Liver (tissue), 9 donors: ENCODE data around the gene APEX2. TPM values are rescaled to one million over a fixed set of nuclear protein-coding genes. Genes with fewer than 3 reads are reported as not detected.

Experiments used
- DNase-seq: peaks from one replicate; pipeline ENCODE4 v3.0.0-alpha.2; 2017; ENCODE audit warnings: low spot score
- H3K27ac ChIP-seq, 2 donors: one replicate each; pipeline ENCODE4 v1.7.0; 2013; ENCODE audit warnings: inconsistent platforms in 2 of 2, low read length in 2 of 2, control low read depth in 1 of 2, low read depth in 1 of 2, mild to moderate bottlenecking in 1 of 2
- H3K27me3 ChIP-seq, 4 donors: one replicate each; pipeline versions ENCODE4 v1.6.1 to v1.7.0; 2013; ENCODE audit warnings: low read length in 3 of 4, inconsistent platforms in 1 of 4, mild to moderate bottlenecking in 1 of 4, moderate library complexity in 1 of 4; ENCODE audit not compliant: control insufficient read depth in 4 of 4, insufficient read depth in 4 of 4
- H3K36me3 ChIP-seq, 4 donors: one replicate each; pipeline versions ENCODE4 v1.6.1 to v1.7.0; 2013; ENCODE audit warnings: low read length in 3 of 4, mild to moderate bottlenecking in 3 of 4, low read depth in 1 of 4, moderate library complexity in 1 of 4; ENCODE audit not compliant: control insufficient read depth in 4 of 4, insufficient read depth in 3 of 4
- H3K4me1 ChIP-seq, 4 donors: one replicate each; pipeline versions ENCODE4 v1.6.1 to v1.7.0; 2013; ENCODE audit warnings: low read length in 3 of 4, mild to moderate bottlenecking in 3 of 4, moderate library complexity in 1 of 4; ENCODE audit not compliant: control insufficient read depth in 4 of 4, insufficient read depth in 4 of 4
- H3K4me3 ChIP-seq, 3 donors: one replicate each; pipeline versions ENCODE4 v1.6.1 to v1.7.0; 2013; ENCODE audit warnings: low read length in 3 of 3, control low read depth in 1 of 3, low read depth in 1 of 3, mild to moderate bottlenecking in 1 of 3
- H3K9ac ChIP-seq, 2 donors: one replicate each; pipeline ENCODE4 v1.7.0; 2013; ENCODE audit warnings: low read length in 2 of 2, mild to moderate bottlenecking in 2 of 2, moderate library complexity in 2 of 2, control low read depth in 1 of 2, low read depth in 1 of 2
- H3K9me3 ChIP-seq, 4 donors: one replicate each; pipeline versions ENCODE4 v1.6.1 to v1.7.0; 2013; ENCODE audit warnings: low read length in 3 of 4; ENCODE audit not compliant: control insufficient read depth in 4 of 4
- ATF3 ChIP-seq: IDR thresholded peaks from 2 replicates; pipeline ENCODE4 v1.6.1; 2016; ENCODE audit warnings: antibody characterized with exemption
- CTCF ChIP-seq: fragments of 150-350 bp; IDR thresholded peaks from 2 replicates; pipeline ENCODE4 v1.5.1; 2017; ENCODE audit warnings: improper control_type of control experiment, low read depth, low read length; ENCODE audit not compliant: missing input control
- EGR1 ChIP-seq, 2 donors: IDR thresholded peaks; 2 replicates each; pipeline ENCODE4 v1.6.1; 2016 to 2018; ENCODE audit warnings: antibody characterized with exemption in 2 of 2, low read depth in 2 of 2
- FOXA1 ChIP-seq: IDR thresholded peaks from 2 replicates; pipeline ENCODE4 v1.6.1; 2016; ENCODE audit warnings: antibody characterized with exemption
- FOXA2 ChIP-seq: IDR thresholded peaks from 2 replicates; pipeline ENCODE4 v1.6.1; 2016; ENCODE audit warnings: antibody characterized with exemption
- GABPA ChIP-seq, 2 donors: IDR thresholded peaks in 1 of 2; conservative IDR thresholded peaks in 1 of 2; 2 replicates each; pipeline ENCODE4 v1.6.1; 2016; ENCODE audit warnings: antibody characterized with exemption in 2 of 2, mild to moderate bottlenecking in 1 of 2, moderate library complexity in 1 of 2
- HNF4A ChIP-seq, 2 donors: conservative IDR thresholded peaks; 2 replicates each; pipeline ENCODE4 v1.6.1; 2016; ENCODE audit warnings: antibody characterized with exemption in 2 of 2, mild to moderate bottlenecking in 2 of 2
- HNF4G ChIP-seq: IDR thresholded peaks from 2 replicates; pipeline ENCODE4 v1.6.1; 2016; ENCODE audit warnings: antibody characterized with exemption
- MAX ChIP-seq: IDR thresholded peaks from 2 replicates; pipeline ENCODE4 v1.6.1; 2016; ENCODE audit warnings: antibody characterized with exemption
- NR2F2 ChIP-seq: IDR thresholded peaks from 2 replicates; pipeline ENCODE4 v1.6.1; 2016; ENCODE audit warnings: antibody characterized with exemption
- REST ChIP-seq: IDR thresholded peaks from 2 replicates; pipeline ENCODE4 v1.6.1; 2016; ENCODE audit warnings: antibody characterized with exemption, mild to moderate bottlenecking
- RXRA ChIP-seq, 2 donors: IDR thresholded peaks; 2 replicates each; pipeline ENCODE4 v1.6.1; 2017 to 2018; ENCODE audit warnings: antibody characterized with exemption in 2 of 2, mild to moderate bottlenecking in 1 of 2
- SP1 ChIP-seq: IDR thresholded peaks from 2 replicates; pipeline ENCODE4 v1.6.1; 2018; ENCODE audit warnings: antibody characterized with exemption, mild to moderate bottlenecking
- TAF1 ChIP-seq: conservative IDR thresholded peaks from 2 replicates; pipeline ENCODE4 v1.6.1; 2016; ENCODE audit warnings: antibody characterized with exemption, mild to moderate bottlenecking
- YY1 ChIP-seq: IDR thresholded peaks from 2 replicates; pipeline ENCODE4 v1.6.1; 2016; ENCODE audit warnings: antibody characterized with exemption, mild to moderate bottlenecking
- ZBTB33 ChIP-seq: IDR thresholded peaks from 2 replicates; pipeline ENCODE4 v1.6.1; 2016; ENCODE audit warnings: antibody characterized with exemption
- WGBS: extraction: QIAGEN DNeasy Blood & Tissue Kit; methylation state at CpG from one replicate; pipeline ENCODE4 v1.1.7; 2013; 5-methylcytosine and 5-hydroxymethylcytosine counted together
- polyA plus RNA-seq, 2 donors: library from polyadenylated mRNA; stranded (reverse) in 1 of 2; unstranded in 1 of 2; fragments of 200-250 nt in 1 of 2; fragments of >200 nt in 1 of 2; fragmentation: Nextera tagmentation in 1 of 2; extraction: Ambion mirVana in 1 of 2; gene quantifications; one replicate each; pipeline versions ENCODE4 v1.2.1 to v1.2.3, GENCODE V29; 2013 to 2015
- total RNA-seq, 2 donors: library from RNA; depleted of rRNA; stranded (reverse); fragments of >200 nt; gene quantifications; one replicate each; pipeline ENCODE4 v1.2.3, GENCODE V29; 2014
- donor health status: healthy.
- donor health status: healthy.
- donor health status: healthy.
- donor health status: healthy.
- donor health status: healthy.

APEX2 gene
- total and polyA plus RNA-seq, 4 donors = 5.0 to 8.6 (median 6.7) TPM

GRCh38 chrX:55006827-55007621, 6.9 kb downstream of the APEX2 start:
- Histone ChIP-seq H3K9ac (no peak overlapping the region), H3K9me3 (no peaks in the 10 kb centered on the region), H3K27me3 (no peaks in the 10 kb centered on the region), H3K27ac (peak overlapping the region; percentile 80 to 93), H3K4me1 (peaks cover 20 to 27% (median 25%) of the 10 kb centered on the region in 4 donors), H3K4me3 (no peak overlapping the region), H3K36me3 (peaks cover 3 to 13% (median 3%) of the 10 kb centered on the region in 4 donors)
- WGBS = 87% methylated on average over 18 of the region's 18 CpGs
- no peak for DNase-seq
- no peak for TF ChIP-seq ATF3
- no peak for TF ChIP-seq RXRA (IDR thresholded peaks at IDR 0.05)
- TF ChIP-seq GABPA (IDR thresholded peaks at IDR 0.05 in 1 of 2, conservative IDR thresholded peaks at IDR 0.05 in 1 of 2) = no peak
- no peak for TF ChIP-seq REST
- TF ChIP-seq CTCF = no peak
- TF ChIP-seq EGR1 (IDR thresholded peaks at IDR 0.05; ENCODE audit: low read depth in 2 of 2) = no peak
- no peak for TF ChIP-seq FOXA2
- no peak for TF ChIP-seq NR2F2

- no peaks in the 10 kb centered on the region for H3K9me3 ChIP-seq
- 29% methylated on average over 6 of the region's 6 CpGs for WGBS
- H3K4me1 ChIP-seq = peaks cover 20 to 27% (median 25%) of the 10 kb centered on the region in 4 donors
- H3K9ac ChIP-seq = no peak overlapping the region
- peaks cover 3 to 13% (median 3%) of the 10 kb centered on the region in 4 donors for H3K36me3 ChIP-seq
- peak overlapping the region; percentile 80 to 93 for H3K27ac ChIP-seq
- no peaks in the 10 kb centered on the region for H3K27me3 ChIP-seq
- H3K4me3 ChIP-seq = no peak overlapping the region
- DNase-seq = no peak
- TF ChIP-seq REST = peak; percentile 12
- no peak for TF ChIP-seq FOXA1
- peak; percentile 90 for TF ChIP-seq ATF3
- TF ChIP-seq CTCF = no peak
- TF ChIP-seq SP1 = peak; percentile 95
- TF ChIP-seq ZBTB33 = no peak
- TF ChIP-seq HNF4A (conservative IDR thresholded peaks at IDR 0.05) = peak; percentile 89 to 94
- no peak for TF ChIP-seq TAF1
- peak; percentile 41 for TF ChIP-seq YY1
- peak; percentile 79 to 88 for TF ChIP-seq RXRA (IDR thresholded peaks at IDR 0.05)
- TF ChIP-seq MAX = peak; percentile 80
- TF ChIP-seq HNF4G = peak; percentile 76
These were observed 7.5 kb downstream of the APEX2 start for GRCh38 chrX:55007656-55008055.
